ENCODE data around the gene OASL. TPM values are rescaled to one million over a fixed set of nuclear protein-coding genes. Genes with fewer than 3 reads are reported as not detected.

Gene OASL
- total and polyA plus RNA-seq, 10 of the 15 experiments (the other 5 are each of a cell fraction or from before 2014, with no cell fraction given) = 2.3 to 9.1 (median 2.7) TPM

- Histone ChIP-seq H3K4me3 (no peak overlapping the region), H3K27me3 (replicated peaks in 1 of 2; ENCODE audit: control insufficient read depth in 2 of 2, insufficient read depth in 2 of 2, low read length in 1 of 2) (no peaks in the 10 kb centered on the region; a peak in 1 of 4 replicates), H2AFZ (ENCODE audit: control insufficient read depth, low read depth, low read length) (no peak overlapping the region), H3K4me2 (ENCODE audit: control insufficient read depth, insufficient read depth) (no peak overlapping the region), H3K27ac (ENCODE audit: control insufficient read depth, insufficient read depth) (no peak overlapping the region), H3K9me3 (replicated peaks; ENCODE audit: control insufficient read depth, insufficient read depth, low read length) (no peaks in the 10 kb centered on the region), H3K4me1 (ENCODE audit: control insufficient read depth, insufficient read depth, low read length) (peaks cover 2% of the 10 kb centered on the region), H3K9ac (ENCODE audit: control insufficient read depth, insufficient read depth, low read length) (no peak overlapping the region), H3K79me2 (ENCODE audit: control insufficient read depth, insufficient read depth, low read length) (no peaks in the 10 kb centered on the region), H3K36me3 (ENCODE audit: control insufficient read depth in 2 of 2, insufficient read depth in 2 of 2, low read length in 1 of 2) (no peaks in the 10 kb centered on the region), H4K20me1 (ENCODE audit: control insufficient read depth, insufficient read depth) (no peaks in the 10 kb centered on the region)
- in situ Hi-C loops (cut with MboI) = no loop called here
- intact Hi-C loops (cut with micrococcal nuclease; ENCODE audit: unreplicated experiment) = no loop called here
- no peak for FAIRE-seq
- BruUV-seq (replicated peaks) = no TSS peak
- no peak for TF ChIP-seq CEBPZ (IDR thresholded peaks at IDR 0.05; ENCODE audit: low read depth, low read length)
- no peak for TF ChIP-seq MAX (IDR thresholded peaks at IDR 0.05; ENCODE audit: low read depth, low read length)
- TF ChIP-seq POU2F2 (IDR thresholded peaks at IDR 0.05; ENCODE audit: borderline replicate concordance, low read depth, low read length) = no peak
- no peak for TF ChIP-seq KAT2A (conservative IDR thresholded peaks at IDR 0.05; ENCODE audit: control insufficient read depth, low read depth, low read length)
- TF ChIP-seq ZNF207 (IDR thresholded peaks at IDR 0.05; ENCODE audit: borderline replicate concordance) = no peak
- no peak for TF ChIP-seq FOS (IDR thresholded peaks at IDR 0.05; ENCODE audit: borderline replicate concordance, extremely low read depth, insufficient read length)
- TF ChIP-seq NR2C1 (IDR thresholded peaks at IDR 0.05) = no peak
- no peak for TF ChIP-seq DPF2 (IDR thresholded peaks at IDR 0.05)
- no peak for TF ChIP-seq RELB (IDR thresholded peaks at IDR 0.05; ENCODE audit: low read depth)
- TF ChIP-seq ZBTB11 (CRISPR knock-in tag; IDR thresholded peaks at IDR 0.05) = no peak
- ATAC-seq = no peak
- no peak for DNase-seq (ENCODE audit: low read depth, low spot score)
- ChIA-PET SMC1A (ENCODE audit: uncharacterized antibody, unreplicated experiment) (interaction anchor here (0.6 to 1.3 kb wide), 5 partner anchors 31 to 370 kb away, joined by 3 to 6 read pairs (median 3); no protein-coding TSS in a partner anchor), POLR2A (interaction anchor here (0.5 to 1.2 kb wide), 3 partner anchors 14 to 471 kb away, joined by 3 to 4 read pairs (median 3); no protein-coding TSS in a partner anchor), RAD21 (ENCODE audit: unreplicated experiment) (interaction anchor here (1.1 to 1.2 kb wide), 2 partner anchors 51 to 93 kb away, joined by 3 read pairs; no protein-coding TSS in a partner anchor), CTCF (interaction anchor here (0.6 to 2.3 kb wide), 9 partner anchors 27 to 515 kb away, joined by 3 to 7 read pairs (median 3); no protein-coding TSS in a partner anchor)
- WGBS (ENCODE audit: insufficient coverage, insufficient replicate concordance, low lambda C conversion rate, missing lambda C conversion rate) = 0% methylated on average over 2 of the region's 2 CpGs
Measured at GRCh38 chr12:121065345-121065744, 26.3 kb upstream of the OASL start.

Measured in GM12878 (cell line).